Measurements from ENCODE around the gene IL10RA.
"Not testable (repeated sequence)": the region's sequence is repeated elsewhere in the genome, so short reads cannot be mapped to it uniquely, and the experiment has no call there.

The IL10RA gene

DNA sequence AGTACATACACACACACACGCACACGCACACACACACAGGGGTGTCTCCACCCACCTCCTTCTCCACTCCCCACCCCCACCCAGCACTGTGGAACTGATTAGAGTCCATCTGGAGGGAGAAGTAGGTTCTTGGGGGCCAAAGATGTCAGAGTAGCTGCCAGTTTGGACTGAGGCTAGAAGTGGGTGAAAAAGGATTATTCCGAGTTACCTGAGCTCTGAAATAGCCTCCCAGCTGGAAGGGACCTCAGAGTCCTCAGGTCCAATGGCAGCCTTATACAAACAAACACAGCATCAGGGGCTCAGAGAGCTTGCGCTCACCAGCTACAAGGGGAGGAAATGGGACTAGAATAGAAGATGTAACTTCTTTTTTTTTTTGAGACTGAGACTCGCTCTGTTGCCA lies 20.8 kb downstream of the IL10RA start:
- no peak for DNase-seq

DNA sequence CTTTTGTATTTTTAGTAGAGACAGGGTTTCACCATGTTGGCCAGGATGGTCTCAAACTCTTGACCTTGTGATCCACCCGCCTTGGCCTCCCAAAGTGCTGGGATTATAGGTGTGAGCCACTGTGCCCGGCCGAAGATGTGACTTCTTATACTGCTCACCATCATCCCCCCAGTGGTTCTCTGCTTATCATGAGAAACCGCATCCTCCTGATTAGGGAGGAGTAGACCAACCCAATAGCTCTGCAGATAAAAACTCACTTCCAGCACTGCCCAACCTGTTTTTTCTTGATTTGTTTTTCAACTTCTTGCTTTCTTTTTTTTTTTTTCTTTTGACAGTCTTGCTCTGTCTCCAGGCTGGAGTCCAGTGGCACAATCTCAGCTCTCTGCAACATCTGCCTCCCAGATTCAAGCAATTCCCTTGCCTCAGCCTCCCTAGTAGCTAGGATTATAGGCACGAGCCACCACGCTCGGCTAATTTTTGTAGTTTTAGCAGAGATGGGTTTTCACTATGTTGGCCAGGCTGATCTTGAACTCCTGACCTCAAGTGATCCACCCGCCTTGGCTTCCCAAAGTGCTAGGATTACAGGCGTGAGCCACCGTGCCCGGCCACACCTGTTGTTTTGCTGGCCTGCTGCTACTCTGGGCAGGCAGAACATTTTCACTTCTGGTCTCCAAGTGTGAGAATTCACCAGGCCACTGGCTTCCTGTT lies 21.5 kb downstream of the IL10RA start:
- DNase-seq: not testable (repeated sequence)

DNA sequence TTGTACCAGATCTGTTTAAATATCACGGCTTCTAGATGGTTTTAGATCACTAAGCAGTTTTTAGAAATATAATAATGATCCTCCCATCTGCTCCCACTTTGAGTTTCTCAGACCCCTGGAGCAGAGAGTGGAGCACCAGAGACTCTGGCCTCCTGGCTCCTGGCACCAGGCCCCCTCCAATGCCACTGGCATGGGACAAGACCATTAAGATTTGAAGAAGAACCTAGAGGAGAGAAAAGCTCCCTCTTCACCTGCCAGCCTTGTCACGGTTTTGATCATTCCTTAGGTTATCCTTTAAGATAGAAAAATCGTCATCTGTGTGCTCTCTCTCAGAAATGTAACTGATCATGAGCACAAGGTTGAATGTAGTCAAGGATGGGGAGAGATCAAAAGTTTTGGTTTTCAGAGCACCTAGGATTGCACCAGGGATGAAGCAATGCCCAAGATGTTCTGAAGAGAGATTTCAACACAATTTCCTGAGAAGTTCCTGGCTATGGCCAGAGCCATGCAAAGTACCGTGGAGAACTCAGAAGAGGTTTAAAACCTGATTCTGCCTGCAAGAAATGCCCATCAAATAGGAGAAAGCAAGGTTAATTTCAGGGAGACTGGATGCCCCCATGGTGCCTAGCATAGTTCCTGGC lies 22.2 kb downstream of the IL10RA start:
- DNase-seq: no peak

DNA sequence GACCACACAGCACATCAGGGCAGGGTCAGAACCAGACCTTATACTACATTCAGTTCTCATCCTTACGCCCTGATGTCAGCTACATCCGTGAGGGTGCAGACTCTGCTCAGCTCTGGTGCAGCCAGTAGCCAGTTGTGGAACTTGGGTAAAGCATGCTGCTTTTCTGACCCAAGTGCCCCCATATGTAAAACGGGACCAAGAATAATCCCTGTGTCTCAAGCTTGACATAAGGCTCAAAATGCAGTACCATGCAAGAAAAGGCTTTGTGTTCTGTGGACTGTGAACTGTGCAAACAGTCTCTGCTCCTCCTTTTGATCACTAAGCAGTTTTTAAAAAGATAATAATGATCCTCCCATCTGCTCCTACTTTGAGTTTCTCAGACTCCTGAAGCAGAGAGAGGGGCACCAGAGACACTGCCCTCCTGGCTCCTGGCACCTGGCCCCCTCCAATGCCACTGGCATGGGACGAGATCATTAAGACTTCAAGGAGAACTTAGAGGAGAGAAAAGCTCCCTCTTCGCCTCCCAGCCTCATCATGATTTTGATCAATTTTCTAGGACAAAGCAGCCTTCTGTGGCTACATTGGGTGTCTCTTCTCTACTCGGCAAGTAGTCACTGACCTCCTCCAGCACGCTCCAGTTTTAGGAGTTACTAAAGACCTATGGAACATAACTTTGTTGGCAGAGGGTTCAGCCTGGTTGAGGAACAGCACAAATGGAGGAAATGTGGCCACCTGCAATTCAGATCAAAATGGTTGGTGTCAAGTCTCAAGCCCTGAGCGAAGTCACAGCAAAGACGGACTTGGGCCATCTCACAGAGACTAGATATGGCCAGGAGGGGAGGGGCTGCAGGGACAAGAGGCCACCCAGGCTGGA lies 23.9 kb downstream of the IL10RA start:
- no peak for DNase-seq

DNA sequence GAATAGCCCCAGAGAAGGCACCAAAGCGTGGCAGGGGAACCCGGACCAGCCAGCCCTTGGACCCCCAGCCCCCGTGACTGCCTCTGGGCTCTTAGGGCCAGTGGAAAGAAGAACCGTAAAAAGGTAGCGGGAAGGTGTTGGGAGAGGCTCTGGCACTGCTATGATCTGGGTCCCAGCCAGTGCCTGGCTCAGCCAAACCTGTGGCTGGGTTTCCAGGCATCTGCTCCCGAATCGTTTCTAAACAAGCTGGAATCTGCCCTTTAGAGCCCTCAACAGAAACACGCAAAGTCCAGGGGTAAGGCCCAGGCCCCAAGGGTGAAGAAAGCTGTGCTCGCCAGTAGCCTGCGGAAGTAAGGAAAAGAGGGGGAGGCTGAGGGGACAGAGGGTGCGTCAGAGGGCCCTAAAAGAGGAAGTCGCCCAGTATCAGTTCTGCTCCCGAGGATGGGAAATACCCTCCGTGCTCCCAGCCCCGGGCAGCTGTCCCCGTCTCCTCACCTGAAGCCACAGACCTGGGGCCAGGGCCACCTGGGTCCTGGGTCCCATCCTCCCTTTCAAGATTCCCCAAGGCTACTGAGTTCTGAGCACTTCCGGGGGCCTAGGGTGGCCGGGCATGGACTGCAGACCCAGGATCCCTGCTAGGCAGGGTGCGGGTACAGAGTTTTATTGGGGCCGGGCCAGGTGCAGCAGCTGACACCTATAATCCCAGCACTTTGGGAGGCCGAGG lies 24.7 kb downstream of the IL10RA start:
- DNase-seq: peak in 16 of 56 donors; percentile 13 to 65 (median 30)

DNA sequence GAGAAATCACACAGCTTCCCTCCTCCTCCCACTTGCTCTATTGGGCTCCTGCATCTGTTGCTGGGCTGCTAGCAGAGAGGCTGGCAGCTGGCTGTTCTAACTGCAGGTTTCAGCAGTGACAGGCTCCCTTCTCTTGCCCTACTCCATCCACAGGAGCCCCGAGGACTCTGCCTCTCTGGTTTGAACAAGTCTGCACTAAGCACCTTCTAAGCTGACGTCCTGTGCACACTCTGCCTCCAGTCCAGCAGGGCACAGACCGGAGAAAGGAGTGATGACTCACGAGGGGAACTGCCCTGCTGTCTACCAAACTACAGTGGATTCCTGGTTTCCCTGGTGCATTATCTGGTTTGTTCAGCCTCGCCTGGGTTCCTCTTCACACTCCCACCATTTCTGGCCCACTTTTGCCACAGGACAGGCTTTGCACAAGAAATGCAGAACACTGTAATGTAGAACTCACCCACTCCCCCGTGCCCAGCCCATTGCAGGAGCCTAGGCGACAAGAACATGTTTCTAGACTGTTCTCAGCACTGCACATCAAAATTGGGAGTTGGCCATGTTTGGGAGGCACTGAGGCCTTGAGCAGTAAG lies 26.0 kb downstream of the IL10RA start:
- peak in 2 of 56 donors; percentile 13 to 41 for DNase-seq

DNA sequence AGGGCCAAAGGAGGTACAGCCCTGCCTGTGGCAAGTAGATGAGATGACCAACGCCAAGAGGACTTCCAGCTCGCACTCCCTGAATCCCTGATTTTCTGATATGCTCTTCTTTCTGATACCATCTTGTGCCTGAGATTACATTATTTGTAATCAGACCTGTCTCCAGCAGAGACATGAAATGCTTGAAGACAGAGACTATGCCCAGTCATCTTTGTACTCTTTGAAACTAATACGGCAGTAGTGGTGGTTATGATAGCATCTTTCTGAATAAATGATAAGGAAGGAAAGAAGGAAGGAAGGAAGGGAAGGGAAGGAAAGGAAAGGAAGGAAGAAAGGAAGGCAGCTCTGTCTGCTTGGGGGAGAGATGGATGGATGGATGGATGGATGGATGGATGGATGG lies 27.8 kb downstream of the IL10RA start:
- no peak for DNase-seq

DNA sequence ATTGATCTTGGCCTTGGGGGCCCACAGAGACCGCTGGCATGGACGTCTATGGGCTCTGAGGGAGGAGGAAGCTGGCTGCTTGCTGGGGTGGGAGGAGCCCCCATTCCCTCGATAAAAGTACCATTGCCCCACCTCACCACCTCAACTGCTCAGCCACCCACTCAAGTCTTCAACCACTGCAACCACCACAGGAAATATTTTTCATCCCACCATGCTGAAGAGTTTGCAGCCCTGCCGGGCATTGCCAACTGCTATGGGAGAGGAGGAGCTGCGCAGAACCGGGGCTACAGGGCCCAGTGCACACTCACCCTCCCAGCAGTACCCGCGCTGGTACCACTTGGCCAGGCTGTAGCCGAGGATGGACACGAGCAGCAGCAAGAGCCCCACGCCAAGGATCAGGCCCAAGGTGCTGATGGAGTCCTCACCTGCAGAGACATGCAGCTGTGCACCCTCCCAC lies 29.2 kb downstream of the IL10RA start:
- no peak for DNase-seq

DNA sequence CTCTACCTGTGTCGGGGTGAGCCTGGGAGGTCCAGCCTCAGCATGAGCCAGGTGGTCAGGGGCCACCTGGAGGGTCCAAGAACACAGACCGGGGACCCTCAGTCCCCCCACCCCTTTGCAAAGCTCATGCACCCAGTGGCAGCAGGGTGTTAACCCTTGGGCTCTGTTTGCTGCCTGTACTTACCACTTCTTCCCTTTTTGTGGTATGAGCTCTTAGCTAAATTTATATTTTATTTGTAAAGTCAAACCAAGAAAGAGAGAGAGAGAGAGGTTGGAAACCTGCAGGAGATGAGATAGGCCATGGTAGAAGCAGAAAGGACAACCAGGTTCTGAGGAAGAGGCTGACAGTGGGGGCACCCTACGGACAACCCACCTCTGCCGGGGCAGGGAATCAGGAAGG lies 29.9 kb downstream of the IL10RA start:
- no peak for DNase-seq

DNA sequence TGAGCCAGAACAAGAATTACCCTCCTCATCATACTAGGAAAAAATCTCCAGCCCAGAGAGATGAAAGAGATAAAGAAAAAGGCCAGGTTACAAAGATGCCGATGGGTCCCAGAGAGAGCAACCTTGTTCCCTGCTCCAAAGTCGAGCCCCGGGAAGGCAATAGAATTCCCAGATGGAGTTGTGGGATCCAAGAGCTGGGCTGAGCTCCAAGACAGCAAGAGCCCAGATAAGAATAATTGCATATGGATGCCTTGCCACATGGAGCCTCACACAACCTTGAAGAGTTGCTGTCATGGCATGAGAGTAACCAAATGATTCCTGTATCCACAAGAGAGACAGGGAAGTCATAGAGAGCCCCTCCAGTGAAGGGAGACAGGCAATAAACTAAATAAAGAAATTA lies 30.9 kb downstream of the IL10RA start:
- no peak for DNase-seq

DNA sequence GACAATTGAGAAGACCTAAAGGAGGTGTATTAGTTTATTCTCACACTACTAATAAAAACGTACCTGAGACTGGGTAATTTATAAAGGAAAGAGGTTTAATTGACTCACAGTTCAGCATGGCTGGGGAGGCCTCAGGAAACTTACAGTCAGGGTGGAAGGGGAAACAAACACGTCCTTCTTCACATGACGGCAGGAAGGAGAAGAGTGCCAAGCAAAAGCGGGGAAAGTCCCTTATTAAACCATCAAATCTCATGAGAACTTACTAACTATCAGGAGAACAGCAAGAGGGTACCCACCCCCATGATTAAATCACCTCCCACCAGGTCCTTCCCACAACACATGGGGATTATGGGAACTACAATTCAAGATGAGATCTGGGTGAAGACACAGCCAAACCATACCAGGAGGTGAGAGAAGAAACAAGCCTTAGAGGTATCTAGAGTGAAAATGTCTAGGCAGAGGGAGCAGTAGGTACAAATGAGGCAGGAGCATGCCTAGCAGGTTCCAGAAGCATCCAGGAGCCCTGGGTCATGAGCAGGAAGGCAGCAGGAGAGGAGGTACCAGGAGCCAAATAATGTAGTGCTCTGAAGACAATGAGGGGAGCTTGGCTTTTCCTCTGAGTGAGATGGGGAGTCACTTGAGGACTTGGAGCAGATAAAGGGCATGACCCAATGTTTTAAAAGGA lies 31.6 kb downstream of the IL10RA start:
- DNase-seq: no peak

DNA sequence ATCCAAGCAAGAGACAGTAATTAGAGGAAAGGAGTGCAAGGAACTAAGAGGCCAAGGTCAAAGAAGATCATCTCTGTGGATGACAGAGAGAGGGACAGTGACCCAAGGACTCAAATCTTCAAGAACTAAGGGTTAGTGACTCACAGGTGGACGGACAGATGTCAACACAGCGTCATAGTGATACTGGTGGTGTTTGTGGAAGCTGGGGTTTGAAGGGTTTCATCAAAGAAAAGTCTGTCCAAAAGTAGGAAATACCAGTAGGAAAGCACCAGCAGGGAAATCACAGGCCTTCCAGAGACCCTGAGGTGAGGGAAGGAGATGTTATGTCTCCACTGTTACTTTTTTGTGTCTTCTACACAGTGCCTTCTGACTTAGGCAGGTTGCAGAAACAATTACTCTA lies 32.2 kb downstream of the IL10RA start:
- no peak for DNase-seq

DNA sequence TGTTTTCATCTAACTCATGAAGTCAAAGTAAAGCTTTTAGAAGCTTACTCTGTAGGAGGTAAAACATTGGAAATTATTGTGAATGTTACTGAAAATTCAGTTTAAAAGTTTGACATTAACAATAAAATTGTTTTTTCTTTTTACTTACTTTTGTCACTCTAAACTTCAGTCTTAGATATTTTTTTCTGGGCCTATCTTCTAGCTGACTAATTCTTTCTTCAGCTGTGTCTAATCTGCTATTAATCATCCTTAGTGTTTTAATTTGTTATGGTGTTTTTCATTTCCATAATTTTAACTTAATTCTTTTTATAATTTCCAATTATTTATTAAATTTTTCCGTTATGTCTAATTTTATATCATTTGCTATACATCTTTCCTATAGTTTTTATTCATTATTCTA lies 35.0 kb downstream of the IL10RA start:
- DNase-seq: no peak

DNA sequence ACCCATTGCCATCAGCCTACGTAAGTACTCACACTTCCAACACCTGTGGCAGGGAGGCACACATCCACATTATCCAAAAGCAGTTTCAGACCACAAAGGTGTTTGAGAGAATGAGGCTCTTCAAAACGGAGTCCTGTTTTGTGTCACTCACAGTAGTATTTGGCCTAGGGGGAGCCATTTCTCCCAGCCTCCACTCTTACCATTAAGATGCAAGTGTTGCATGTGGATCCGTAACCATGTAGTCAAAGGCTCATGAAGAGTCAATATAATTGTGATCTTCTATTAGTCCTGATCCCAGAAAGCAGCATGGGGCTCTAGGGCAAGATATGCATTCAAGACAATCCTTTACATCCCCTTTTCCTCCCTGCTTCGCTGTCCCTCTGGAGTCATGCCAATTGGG lies 41.5 kb downstream of the IL10RA start:
- DNase-seq: no peak

DNA sequence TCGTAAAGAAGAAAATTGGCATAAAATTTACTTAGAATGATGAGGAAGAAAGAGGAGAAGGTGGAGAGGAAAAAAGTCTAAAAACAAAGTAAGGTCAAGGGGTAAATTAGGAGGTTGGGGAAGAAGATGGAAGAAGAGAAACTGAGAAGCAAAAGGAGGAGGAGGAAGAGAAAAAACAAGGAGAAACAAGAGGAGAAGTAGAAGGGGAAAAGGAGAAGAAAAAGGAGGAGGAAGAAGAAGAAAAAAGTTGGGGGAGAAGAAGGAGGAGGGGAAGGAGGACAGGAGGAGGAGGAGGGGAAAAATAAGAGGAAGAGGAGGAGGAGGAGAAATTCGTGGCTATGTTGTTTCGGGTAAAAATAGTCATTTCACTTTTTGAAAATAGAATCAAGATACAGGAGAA lies 42.4 kb downstream of the IL10RA start:
- DNase-seq: no peak

DNA sequence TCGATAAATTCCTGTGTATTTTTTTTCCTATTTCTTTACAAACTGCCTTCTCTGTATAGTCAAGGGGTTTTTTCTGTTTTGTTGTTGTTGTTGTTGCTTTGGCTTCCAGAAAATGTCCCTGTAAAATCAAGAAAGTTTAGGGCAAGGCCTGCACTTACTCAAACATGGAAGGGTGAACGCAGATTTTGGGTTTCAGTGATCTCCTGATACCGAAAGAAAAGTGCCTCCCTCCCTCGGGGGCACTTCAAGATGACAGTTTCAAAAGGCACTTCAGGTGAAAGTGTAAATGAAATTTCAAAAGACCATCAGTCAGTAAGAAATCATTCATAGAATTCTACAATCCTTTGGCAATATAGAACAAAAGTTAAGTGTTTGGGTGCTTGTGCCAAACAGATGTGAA lies 47.2 kb downstream of the IL10RA start:
- no peak for DNase-seq

DNA sequence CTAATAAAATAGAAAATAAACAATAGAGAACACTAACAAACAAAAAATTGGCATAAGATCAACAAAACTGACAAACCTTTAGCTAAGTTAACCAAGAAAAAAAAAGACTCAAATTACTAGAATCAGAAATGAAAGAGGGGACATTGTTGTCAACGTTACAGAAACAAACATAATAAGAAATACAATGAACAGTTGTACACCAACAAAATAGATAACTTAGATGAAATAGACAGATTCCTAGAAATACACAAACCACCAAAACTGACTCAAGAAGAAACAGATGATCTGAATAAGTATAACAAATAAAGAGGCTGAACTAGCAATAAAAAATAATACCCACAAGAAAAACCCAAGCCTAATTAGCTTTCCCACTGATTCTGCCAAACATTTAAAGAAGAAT lies 55.9 kb downstream of the IL10RA start:
- no peak for DNase-seq

DNA sequence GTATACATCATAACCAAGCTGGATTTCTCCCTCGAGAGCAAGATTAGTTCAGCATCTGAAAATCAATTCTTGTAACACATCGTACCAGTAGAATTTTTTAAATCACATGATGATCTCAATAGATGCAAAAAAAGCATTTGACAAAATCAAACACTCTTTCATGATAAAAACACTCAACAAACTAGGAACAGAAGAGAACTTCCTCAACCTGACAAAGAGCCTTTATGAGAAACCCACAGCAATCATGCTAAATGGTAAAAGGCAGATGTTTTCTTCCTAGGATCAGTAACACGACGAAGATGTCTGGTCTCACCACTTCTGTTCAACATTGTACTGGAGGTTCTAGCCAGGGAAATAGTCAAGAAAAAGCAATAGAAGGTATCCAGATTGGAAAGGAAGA lies 56.6 kb downstream of the IL10RA start:
- no peak for DNase-seq

DNA sequence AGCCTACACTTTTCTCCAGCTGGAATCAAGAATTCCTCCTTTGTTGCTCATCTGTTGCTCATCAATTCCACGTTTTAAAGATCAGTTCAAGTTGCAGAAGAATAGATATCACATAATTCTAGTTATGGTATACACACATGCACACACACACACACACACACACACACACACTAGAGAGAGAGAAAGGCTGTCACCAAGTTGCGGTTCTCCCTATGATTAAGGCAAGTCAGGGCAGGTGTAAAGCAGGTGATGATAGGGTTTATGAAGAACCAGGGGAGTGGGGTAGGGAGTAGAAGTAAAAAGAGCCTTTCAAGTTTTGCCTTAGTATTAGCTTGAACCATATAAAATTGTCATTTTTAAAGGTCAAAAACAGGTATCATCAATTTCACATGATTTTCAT lies 59.0 kb downstream of the IL10RA start:
- DNase-seq: no peak

Data from amygdala (tissue), 56 donors.